Stomach smooth muscle (tissue), 2 donors: ENCODE results near the gene TRPM1.
A peak's percentile ranks its signal among the peaks of the same experiment; 100 is the strongest.

Source experiments
- H3K27ac ChIP-seq: one replicate; pipeline ENCODE4 v1.7.0; 2013; ENCODE audit warnings: mild to moderate bottlenecking, low read length, inconsistent platforms
- H3K27me3 ChIP-seq, 2 donors: one replicate each; pipeline ENCODE4 v1.7.0; 2013; ENCODE audit warnings: low read length in 2 of 2; ENCODE audit not compliant: insufficient read depth in 2 of 2, control insufficient read depth in 1 of 2
- H3K36me3 ChIP-seq, 2 donors: one replicate each; pipeline ENCODE4 v1.7.0; 2013; ENCODE audit warnings: low read length in 2 of 2; ENCODE audit not compliant: control insufficient read depth in 2 of 2, insufficient read depth in 2 of 2
- H3K4me1 ChIP-seq: one replicate; pipeline ENCODE4 v1.7.0; 2013; ENCODE audit warnings: low read length; ENCODE audit not compliant: control insufficient read depth, insufficient read depth
- H3K4me3 ChIP-seq, 2 donors: one replicate each; pipeline ENCODE4 v1.7.0; 2013; ENCODE audit warnings: low read length in 2 of 2
- H3K9ac ChIP-seq, 2 donors: one replicate each; pipeline ENCODE4 v1.7.0; 2013; ENCODE audit warnings: low read length in 2 of 2, mild to moderate bottlenecking in 1 of 2
- H3K9me3 ChIP-seq, 2 donors: one replicate each; pipeline ENCODE4 v1.7.0; 2013; ENCODE audit warnings: low read length in 2 of 2; ENCODE audit not compliant: control insufficient read depth in 2 of 2
- donor health status: healthy.
- donor health status: Pancreatic carcinoma.

The TRPM1 gene

GRCh38 chr15:31081588-31082250, 19.8 kb downstream of the TRPM1 start:
- no peaks in the 10 kb centered on the region for H3K9me3 ChIP-seq
- peaks cover 3 to 6% of the 10 kb centered on the region in 2 donors for H3K27me3 ChIP-seq
- no peak overlapping the region for H3K9ac ChIP-seq
- no peaks in the 10 kb centered on the region for H3K36me3 ChIP-seq
- no peaks in the 10 kb centered on the region for H3K4me1 ChIP-seq
- H3K4me3 ChIP-seq: no peak overlapping the region
- H3K27ac ChIP-seq: no peak overlapping the region

GRCh38 chr15:31081056-31081455, 20.5 kb downstream of the TRPM1 start:
- Histone ChIP-seq H3K27ac (no peak overlapping the region), H3K9ac (no peak overlapping the region), H3K36me3 (no peaks in the 10 kb centered on the region), H3K27me3 (peaks cover 3 to 6% of the 10 kb centered on the region in 2 donors), H3K9me3 (no peaks in the 10 kb centered on the region), H3K4me3 (peak overlapping the region; percentile 11 to 15), H3K4me1 (no peaks in the 10 kb centered on the region)

GRCh38 chr15:31080591-31081014, 20.9 kb downstream of the TRPM1 start:
- Histone ChIP-seq H3K27ac (no peak overlapping the region), H3K4me3 (peak overlapping the region; percentile 11 to 15), H3K27me3 (peaks cover 3 to 6% of the 10 kb centered on the region in 2 donors), H3K36me3 (no peaks in the 10 kb centered on the region), H3K9me3 (no peaks in the 10 kb centered on the region), H3K4me1 (no peaks in the 10 kb centered on the region), H3K9ac (no peak overlapping the region)

GRCh38 chr15:31079519-31079918, 22.0 kb downstream of the TRPM1 start:
- Histone ChIP-seq H3K27me3 (peaks cover 3 to 6% of the 10 kb centered on the region in 2 donors), H3K4me3 (no peak overlapping the region), H3K36me3 (no peaks in the 10 kb centered on the region), H3K4me1 (no peaks in the 10 kb centered on the region), H3K9ac (no peak overlapping the region), H3K27ac (no peak overlapping the region), H3K9me3 (no peaks in the 10 kb centered on the region)

GRCh38 chr15:31078471-31078870, 23.1 kb downstream of the TRPM1 start:
- H3K36me3 ChIP-seq: no peaks in the 10 kb centered on the region
- peaks cover 3 to 6% of the 10 kb centered on the region in 2 donors for H3K27me3 ChIP-seq
- no peak overlapping the region for H3K27ac ChIP-seq
- H3K4me3 ChIP-seq: no peak overlapping the region
- H3K9me3 ChIP-seq: no peaks in the 10 kb centered on the region
- H3K9ac ChIP-seq: no peak overlapping the region
- H3K4me1 ChIP-seq: no peaks in the 10 kb centered on the region

- H3K27me3 ChIP-seq: peaks cover 3 to 6% of the 10 kb centered on the region in 2 donors
These were observed 23.6 kb downstream of the TRPM1 start for GRCh38 chr15:31077941-31078340.

GRCh38 chr15:31077181-31077580, 24.3 kb downstream of the TRPM1 start:
- no peaks in the 10 kb centered on the region for H3K36me3 ChIP-seq
- H3K9ac ChIP-seq: no peak overlapping the region
- peaks cover 3 to 6% of the 10 kb centered on the region in 2 donors for H3K27me3 ChIP-seq
- no peaks in the 10 kb centered on the region for H3K4me1 ChIP-seq
- no peaks in the 10 kb centered on the region for H3K9me3 ChIP-seq
- no peak overlapping the region for H3K4me3 ChIP-seq
- H3K27ac ChIP-seq: no peak overlapping the region

More at GRCh38 chr15:31077941-31078340, 23.6 kb downstream of the TRPM1 start:
- H3K9ac ChIP-seq: no peak overlapping the region
- H3K27ac ChIP-seq: no peak overlapping the region
- no peak overlapping the region for H3K4me3 ChIP-seq
- no peaks in the 10 kb centered on the region for H3K36me3 ChIP-seq
- H3K9me3 ChIP-seq: no peaks in the 10 kb centered on the region
- H3K4me1 ChIP-seq: no peaks in the 10 kb centered on the region

GRCh38 chr15:31074321-31074720, 27.2 kb downstream of the TRPM1 start:
- no peak overlapping the region for H3K4me3 ChIP-seq
- H3K36me3 ChIP-seq: no peaks in the 10 kb centered on the region
- H3K9me3 ChIP-seq: no peaks in the 10 kb centered on the region
- no peak overlapping the region for H3K9ac ChIP-seq
- peaks cover 0 to 3% of the 10 kb centered on the region in 2 donors for H3K27me3 ChIP-seq
- H3K4me1 ChIP-seq: no peaks in the 10 kb centered on the region
- H3K27ac ChIP-seq: no peak overlapping the region

GRCh38 chr15:31070867-31071266, 30.7 kb downstream of the TRPM1 start:
- no peak overlapping the region for H3K4me3 ChIP-seq
- H3K9ac ChIP-seq: no peak overlapping the region
- no peaks in the 10 kb centered on the region for H3K36me3 ChIP-seq
- H3K27me3 ChIP-seq: no peaks in the 10 kb centered on the region
- H3K4me1 ChIP-seq: no peaks in the 10 kb centered on the region
- H3K9me3 ChIP-seq: no peaks in the 10 kb centered on the region
- no peak overlapping the region for H3K27ac ChIP-seq

GRCh38 chr15:31069360-31070000, 32.0 kb downstream of the TRPM1 start:
- no peak overlapping the region for H3K27ac ChIP-seq
- no peak overlapping the region for H3K9ac ChIP-seq

More at GRCh38 chr15:31069360-31070000, 32.0 kb downstream of the TRPM1 start:
- no peaks in the 10 kb centered on the region for H3K27me3 ChIP-seq
- no peaks in the 10 kb centered on the region for H3K9me3 ChIP-seq
- no peak overlapping the region for H3K4me3 ChIP-seq
- H3K36me3 ChIP-seq: no peaks in the 10 kb centered on the region
- no peaks in the 10 kb centered on the region for H3K4me1 ChIP-seq
